ENCODE measurements around the gene CADM1.

GRCh38 chr11:115271643-115272042 is 232.6 kb downstream of the CADM1 start:
- TF ChIP-seq EZH2 (IDR thresholded peaks at IDR 0.05; ENCODE audit: low read length) (no peak), CTCF (optimal IDR thresholded peaks at IDR 0.05 in 1 of 3, IDR thresholded peaks at IDR 0.05 in 1 of 3, conservative IDR thresholded peaks at IDR 0.05 in 1 of 3; ENCODE audit: extremely low read depth in 1 of 3, insufficient read depth in 2 of 3, low read length in 3 of 3) (no peak)

Measured in keratinocyte (primary cell).